ENCODE measurements around the gene CPM.

The CPM gene

DNA sequence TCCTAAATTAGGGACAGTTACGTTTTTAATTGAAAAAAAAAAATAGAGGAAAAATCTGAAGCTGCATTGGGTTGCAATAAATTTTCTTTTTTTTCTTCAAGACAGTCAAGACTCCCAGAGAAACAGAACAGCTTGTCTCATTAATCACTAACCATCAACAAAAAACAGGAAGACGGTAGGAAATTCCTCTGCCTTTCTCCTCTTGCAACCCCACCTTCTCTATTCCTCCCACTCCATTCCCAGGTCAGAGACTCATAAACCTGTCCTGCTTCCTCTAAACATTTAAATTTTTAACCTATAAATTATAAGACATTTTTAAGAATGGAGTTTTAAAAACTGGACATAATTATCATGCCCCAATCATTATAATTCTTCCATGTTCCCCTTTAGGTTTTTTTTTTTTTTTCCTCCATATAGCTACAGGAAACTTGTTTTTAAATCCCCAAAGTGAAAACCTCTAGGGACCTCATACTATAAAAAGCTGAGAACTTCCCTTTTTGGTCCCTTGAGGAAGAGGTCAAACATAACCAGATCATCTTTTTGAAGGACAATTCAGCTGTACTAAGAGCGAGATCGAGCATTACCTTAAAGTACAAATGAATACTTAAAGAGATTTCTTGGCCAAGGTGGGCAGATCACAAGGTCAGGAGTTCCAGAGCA lies 36.0 kb downstream of the CPM start:
- no peak overlapping the region for H3K27ac ChIP-seq
- TF ChIP-seq, protein P1, sequence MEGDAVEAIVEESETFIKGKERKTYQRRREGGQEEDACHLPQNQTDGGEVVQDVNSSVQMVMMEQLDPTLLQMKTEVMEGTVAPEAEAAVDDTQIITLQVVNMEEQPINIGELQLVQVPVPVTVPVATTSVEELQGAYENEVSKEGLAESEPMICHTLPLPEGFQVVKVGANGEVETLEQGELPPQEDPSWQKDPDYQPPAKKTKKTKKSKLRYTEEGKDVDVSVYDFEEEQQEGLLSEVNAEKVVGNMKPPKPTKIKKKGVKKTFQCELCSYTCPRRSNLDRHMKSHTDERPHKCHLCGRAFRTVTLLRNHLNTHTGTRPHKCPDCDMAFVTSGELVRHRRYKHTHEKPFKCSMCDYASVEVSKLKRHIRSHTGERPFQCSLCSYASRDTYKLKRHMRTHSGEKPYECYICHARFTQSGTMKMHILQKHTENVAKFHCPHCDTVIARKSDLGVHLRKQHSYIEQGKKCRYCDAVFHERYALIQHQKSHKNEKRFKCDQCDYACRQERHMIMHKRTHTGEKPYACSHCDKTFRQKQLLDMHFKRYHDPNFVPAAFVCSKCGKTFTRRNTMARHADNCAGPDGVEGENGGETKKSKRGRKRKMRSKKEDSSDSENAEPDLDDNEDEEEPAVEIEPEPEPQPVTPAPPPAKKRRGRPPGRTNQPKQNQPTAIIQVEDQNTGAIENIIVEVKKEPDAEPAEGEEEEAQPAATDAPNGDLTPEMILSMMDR (IDR thresholded peaks at IDR 0.05), result no peak
- TF ChIP-seq ZFX (IDR thresholded peaks at IDR 0.05; ENCODE audit: borderline replicate concordance), result no peak

DNA sequence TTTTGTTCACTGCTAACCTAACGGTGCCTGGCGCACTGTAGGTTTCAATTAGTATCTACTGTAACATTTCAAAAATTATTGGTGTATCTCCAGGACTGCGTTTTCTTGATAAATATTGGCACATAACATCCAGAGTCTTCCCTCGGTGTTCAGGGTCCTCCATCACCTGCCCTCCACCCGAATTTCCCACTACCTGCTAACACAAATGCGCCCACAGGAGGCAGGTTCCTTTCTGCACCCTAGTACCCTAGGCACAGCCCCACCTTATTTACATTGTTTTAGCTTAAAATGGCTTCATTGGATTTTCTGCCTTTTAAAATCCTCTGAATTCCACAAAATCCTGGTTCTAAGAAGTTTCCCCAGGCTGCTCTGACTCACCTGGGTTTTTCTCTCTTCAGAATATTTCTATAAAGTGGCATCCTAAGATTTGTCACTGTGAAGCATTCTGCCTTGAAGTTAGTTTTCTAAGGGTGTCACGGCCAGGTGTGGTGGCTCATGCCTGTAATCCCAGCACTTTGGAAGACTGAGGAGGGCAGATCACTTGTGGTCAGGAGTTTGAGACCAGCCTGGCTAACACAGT lies 38.6 kb downstream of the CPM start:
- no peak for TF ChIP-seq ZFX (IDR thresholded peaks at IDR 0.05; ENCODE audit: borderline replicate concordance)
- TF ChIP-seq, protein P1 (IDR thresholded peaks at IDR 0.05), result no peak
- no peak overlapping the region for H3K27ac ChIP-seq

DNA sequence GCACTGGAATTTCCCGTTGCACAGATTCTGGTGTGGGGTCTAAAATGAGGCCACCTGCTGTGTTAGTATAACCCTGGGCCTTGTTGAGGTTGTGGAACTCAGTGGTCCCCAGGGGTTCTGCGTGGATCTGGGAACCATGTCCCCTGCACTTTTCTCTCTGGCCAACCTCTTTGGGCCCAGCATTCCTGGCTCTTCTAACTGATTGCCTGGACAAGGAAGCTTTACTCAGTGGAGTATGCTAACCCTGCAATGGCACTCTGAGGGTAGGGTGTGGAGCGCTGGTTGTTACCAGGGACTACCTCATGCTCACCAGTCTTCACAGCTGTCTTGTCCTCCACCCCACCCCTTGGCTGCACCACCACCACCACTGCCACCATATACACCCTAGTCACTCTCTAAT lies 39.2 kb downstream of the CPM start:
- TF ChIP-seq ZFX (IDR thresholded peaks at IDR 0.05; ENCODE audit: borderline replicate concordance), result no peak
- TF ChIP-seq, protein P1 (IDR thresholded peaks at IDR 0.05), result no peak
- no peak overlapping the region for H3K27ac ChIP-seq

DNA sequence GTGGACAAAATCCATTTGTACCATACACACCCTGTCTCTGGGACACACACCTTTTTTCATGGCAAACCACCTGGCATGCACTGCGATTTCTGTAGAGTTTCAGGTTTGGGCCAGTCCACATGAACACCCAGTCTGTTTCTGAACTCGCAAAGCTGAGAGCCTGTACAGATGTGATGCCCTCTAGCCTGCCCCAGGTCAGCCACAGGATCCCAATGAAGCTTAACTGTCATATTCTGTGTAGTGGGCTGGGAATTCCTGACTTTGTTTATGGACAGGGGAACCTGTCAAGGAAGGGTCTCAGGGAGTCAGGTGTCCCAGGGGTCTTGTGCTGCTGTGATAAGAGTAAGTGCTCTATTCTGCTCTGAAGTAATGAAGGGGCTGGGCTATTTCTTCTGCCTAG lies 39.8 kb downstream of the CPM start:
- no peak overlapping the region for H3K27ac ChIP-seq
- TF ChIP-seq ZFX (IDR thresholded peaks at IDR 0.05; ENCODE audit: borderline replicate concordance), result no peak
- TF ChIP-seq, protein P1 (IDR thresholded peaks at IDR 0.05), result no peak

DNA sequence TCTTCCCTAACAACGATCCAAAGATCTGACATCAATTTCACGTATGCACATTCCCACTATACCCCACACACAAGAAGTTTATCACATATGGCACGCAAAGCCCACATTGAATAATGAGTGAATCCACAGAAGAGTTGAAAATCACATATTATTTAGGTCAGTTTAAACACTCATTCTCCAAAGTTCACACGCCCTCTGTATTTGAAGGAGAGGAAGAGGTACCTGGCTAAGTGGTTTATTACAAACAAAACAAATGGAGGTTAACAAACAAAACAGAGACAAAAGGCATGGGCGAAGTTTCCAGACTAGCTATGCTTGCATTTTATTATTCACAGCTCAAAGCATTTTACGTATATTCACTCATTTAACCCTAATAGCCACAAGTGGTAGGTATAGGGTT lies 41.8 kb downstream of the CPM start:
- H3K27ac ChIP-seq, result no peak overlapping the region
- TF ChIP-seq, protein P1 (IDR thresholded peaks at IDR 0.05), result no peak
- TF ChIP-seq ZFX (IDR thresholded peaks at IDR 0.05; ENCODE audit: borderline replicate concordance), result no peak

- no peak overlapping the region for H3K27ac ChIP-seq
- TF ChIP-seq, protein P1 (IDR thresholded peaks at IDR 0.05), result no peak
- TF ChIP-seq ZFX (IDR thresholded peaks at IDR 0.05; ENCODE audit: borderline replicate concordance), result no peak
These were observed 42.3 kb downstream of the CPM start for GRCh38 chr12:68890701-68891113.

DNA sequence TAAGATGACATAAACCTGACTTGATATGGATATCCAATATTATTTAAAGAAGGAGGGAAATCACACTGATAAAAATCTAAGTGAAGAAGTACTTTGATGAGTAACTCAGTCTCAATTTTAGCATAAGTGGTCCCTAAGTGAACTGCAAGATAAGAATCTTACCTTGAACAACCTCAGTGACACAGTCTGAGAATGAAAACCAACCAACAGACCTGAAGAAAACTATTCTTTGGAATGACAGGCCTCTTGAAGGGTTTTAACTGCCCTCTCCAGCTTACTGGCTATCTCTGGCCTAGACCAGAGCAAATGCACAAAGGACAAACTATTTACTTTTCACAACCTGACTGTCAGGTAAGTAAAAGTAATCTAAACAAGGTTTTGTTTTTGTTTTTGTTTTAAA lies 44.7 kb downstream of the CPM start:
- no peak for TF ChIP-seq ZFX (IDR thresholded peaks at IDR 0.05; ENCODE audit: borderline replicate concordance)
- TF ChIP-seq, protein P1 (IDR thresholded peaks at IDR 0.05), result no peak
- H3K27ac ChIP-seq, result no peak overlapping the region

Data from 22Rv1 (cell line).